Measurements from ENCODE around the gene MMP20. TPM values are rescaled to one million over a fixed set of nuclear protein-coding genes. Genes with fewer than 3 reads are reported as not detected.

MMP20 gene
- polyA plus RNA-seq, 1 experiment: not detected

GRCh38 chr11:102614031-102614430, 11.1 kb downstream of the MMP20 start:
- H3K27me3 ChIP-seq (ENCODE audit: control insufficient read depth, insufficient read depth, low read length): no peaks in the 10 kb centered on the region
- CTCF ChIA-PET: interaction anchor here (0.8 to 2.9 kb wide), 13 partner anchors 8 to 321 kb away, joined by 3 to 23 read pairs (median 7); partner anchors contain the start of gene MMP20
- H3K9me3 ChIP-seq (ENCODE audit: control insufficient read depth, insufficient read depth, low read length): no peaks in the 10 kb centered on the region
- POLR2A ChIA-PET: no interaction called here
- no peak for DNase-seq (ENCODE audit: low read depth, low spot score)
- no peak overlapping the region for H3K27ac ChIP-seq (ENCODE audit: low read depth, low read length)
- no peak overlapping the region for H3K4me3 ChIP-seq (ENCODE audit: low read depth, low read length)
- no peak for TF ChIP-seq CTCF (IDR thresholded peaks at IDR 0.05; ENCODE audit: low read depth, low read length)

DNA sequence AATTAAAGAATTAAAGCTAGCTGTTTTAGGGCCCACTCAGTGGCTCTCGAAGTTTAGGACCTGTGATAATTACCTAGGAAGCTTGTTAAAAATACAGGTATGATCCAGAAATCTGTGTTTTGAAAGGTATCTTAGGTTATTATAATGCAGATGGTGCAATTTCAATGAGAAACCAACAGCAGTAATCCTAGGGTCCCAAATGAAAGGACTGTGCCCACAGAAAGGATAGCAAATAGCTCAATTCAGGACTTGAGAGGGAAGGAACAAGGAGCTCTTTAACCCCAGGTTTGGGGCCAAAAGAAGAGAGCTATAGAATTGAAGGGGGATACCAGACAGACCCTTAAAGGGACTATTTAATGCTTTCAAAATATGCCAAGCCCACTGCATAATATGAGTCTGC, 11.7 kb downstream of the MMP20 start:
- Histone ChIP-seq H3K4me3 (ENCODE audit: low read depth, low read length) (no peak overlapping the region), H3K27me3 (ENCODE audit: control insufficient read depth, insufficient read depth, low read length) (no peaks in the 10 kb centered on the region), H3K27ac (ENCODE audit: low read depth, low read length) (no peak overlapping the region), H3K9me3 (ENCODE audit: control insufficient read depth, insufficient read depth, low read length) (no peaks in the 10 kb centered on the region)
- DNase-seq (ENCODE audit: low read depth, low spot score): no peak
- ChIA-PET CTCF (interaction anchor here (0.5 to 2.9 kb wide), 19 partner anchors 8 to 605 kb away, joined by 3 to 23 read pairs (median 5); partner anchors contain the start of gene MMP20), POLR2A (no interaction called here)
- TF ChIP-seq CTCF (IDR thresholded peaks at IDR 0.05; ENCODE audit: low read depth, low read length): no peak

GRCh38 chr11:102611291-102611690, 13.8 kb downstream of the MMP20 start:
- TF ChIP-seq CTCF (IDR thresholded peaks at IDR 0.05; ENCODE audit: low read depth, low read length): no peak
- H3K27ac ChIP-seq (ENCODE audit: low read depth, low read length): no peak overlapping the region
- ChIA-PET CTCF (interaction anchor here (1.4 kb wide), 1 partner anchor 55 kb away, joined by 5 read pairs; no protein-coding TSS in a partner anchor), POLR2A (no interaction called here)
- H3K4me3 ChIP-seq (ENCODE audit: low read depth, low read length): no peak overlapping the region
- no peaks in the 10 kb centered on the region for H3K27me3 ChIP-seq (ENCODE audit: control insufficient read depth, insufficient read depth, low read length)
- H3K9me3 ChIP-seq (ENCODE audit: control insufficient read depth, insufficient read depth, low read length): no peaks in the 10 kb centered on the region
- DNase-seq (ENCODE audit: low read depth, low spot score): no peak

GRCh38 chr11:102610200-102610599, 14.9 kb downstream of the MMP20 start:
- H3K4me3 ChIP-seq (ENCODE audit: low read depth, low read length): no peak overlapping the region
- no peak for DNase-seq (ENCODE audit: low read depth, low spot score)

GRCh38 chr11:102608699-102609098, 16.4 kb downstream of the MMP20 start:
- ChIA-PET POLR2A (no interaction called here), CTCF (no interaction called here)
- DNase-seq (ENCODE audit: low read depth, low spot score): no peak
- no peak overlapping the region for H3K27ac ChIP-seq (ENCODE audit: low read depth, low read length)
- no peaks in the 10 kb centered on the region for H3K9me3 ChIP-seq (ENCODE audit: control insufficient read depth, insufficient read depth, low read length)
- H3K27me3 ChIP-seq (ENCODE audit: control insufficient read depth, insufficient read depth, low read length): no peaks in the 10 kb centered on the region
- no peak for TF ChIP-seq CTCF (IDR thresholded peaks at IDR 0.05; ENCODE audit: low read depth, low read length)
- H3K4me3 ChIP-seq (ENCODE audit: low read depth, low read length): no peak overlapping the region

More at GRCh38 chr11:102610200-102610599, 14.9 kb downstream of the MMP20 start:
- H3K27ac ChIP-seq (ENCODE audit: low read depth, low read length): no peak overlapping the region
- TF ChIP-seq CTCF (IDR thresholded peaks at IDR 0.05; ENCODE audit: low read depth, low read length): no peak
- H3K27me3 ChIP-seq (ENCODE audit: control insufficient read depth, insufficient read depth, low read length): no peaks in the 10 kb centered on the region
- ChIA-PET CTCF (interaction anchor here (1.4 kb wide), 1 partner anchor 56 kb away, joined by 5 read pairs; no protein-coding TSS in a partner anchor), POLR2A (no interaction called here)
- H3K9me3 ChIP-seq (ENCODE audit: control insufficient read depth, insufficient read depth, low read length): no peaks in the 10 kb centered on the region
